ENCODE results near the gene ARL6IP5.

The ARL6IP5 gene

GRCh38 chr3:69058180-69058946 lies 26.4 kb upstream of the ARL6IP5 start:
- DNase-seq, result no peak
- Histone ChIP-seq H3K27me3 (ENCODE audit: insufficient read depth, low read depth, severe bottlenecking) (no peaks in the 10 kb centered on the region), H3K27ac (no peak overlapping the region), H3K36me3 (peaks cover 41% of the 10 kb centered on the region), H3K9me3 (ENCODE audit: severe bottlenecking) (no peaks in the 10 kb centered on the region), H3K4me3 (ENCODE audit: low read depth, low read length) (no peak overlapping the region)
- TF ChIP-seq, protein P1, sequence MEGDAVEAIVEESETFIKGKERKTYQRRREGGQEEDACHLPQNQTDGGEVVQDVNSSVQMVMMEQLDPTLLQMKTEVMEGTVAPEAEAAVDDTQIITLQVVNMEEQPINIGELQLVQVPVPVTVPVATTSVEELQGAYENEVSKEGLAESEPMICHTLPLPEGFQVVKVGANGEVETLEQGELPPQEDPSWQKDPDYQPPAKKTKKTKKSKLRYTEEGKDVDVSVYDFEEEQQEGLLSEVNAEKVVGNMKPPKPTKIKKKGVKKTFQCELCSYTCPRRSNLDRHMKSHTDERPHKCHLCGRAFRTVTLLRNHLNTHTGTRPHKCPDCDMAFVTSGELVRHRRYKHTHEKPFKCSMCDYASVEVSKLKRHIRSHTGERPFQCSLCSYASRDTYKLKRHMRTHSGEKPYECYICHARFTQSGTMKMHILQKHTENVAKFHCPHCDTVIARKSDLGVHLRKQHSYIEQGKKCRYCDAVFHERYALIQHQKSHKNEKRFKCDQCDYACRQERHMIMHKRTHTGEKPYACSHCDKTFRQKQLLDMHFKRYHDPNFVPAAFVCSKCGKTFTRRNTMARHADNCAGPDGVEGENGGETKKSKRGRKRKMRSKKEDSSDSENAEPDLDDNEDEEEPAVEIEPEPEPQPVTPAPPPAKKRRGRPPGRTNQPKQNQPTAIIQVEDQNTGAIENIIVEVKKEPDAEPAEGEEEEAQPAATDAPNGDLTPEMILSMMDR (IDR thresholded peaks at IDR 0.05; ENCODE audit: low read depth, low read length), result no peak

GRCh38 chr3:69058947-69059224 lies 25.9 kb upstream of the ARL6IP5 start:
- TF ChIP-seq, protein P1 (IDR thresholded peaks at IDR 0.05; ENCODE audit: low read depth, low read length), result no peak
- no peaks in the 10 kb centered on the region for H3K27me3 ChIP-seq (ENCODE audit: insufficient read depth, low read depth, severe bottlenecking)
- H3K4me3 ChIP-seq (ENCODE audit: low read depth, low read length), result no peak overlapping the region
- peaks cover 41% of the 10 kb centered on the region for H3K36me3 ChIP-seq
- no peak for DNase-seq
- H3K9me3 ChIP-seq (ENCODE audit: severe bottlenecking), result no peaks in the 10 kb centered on the region
- no peak overlapping the region for H3K27ac ChIP-seq

DNA sequence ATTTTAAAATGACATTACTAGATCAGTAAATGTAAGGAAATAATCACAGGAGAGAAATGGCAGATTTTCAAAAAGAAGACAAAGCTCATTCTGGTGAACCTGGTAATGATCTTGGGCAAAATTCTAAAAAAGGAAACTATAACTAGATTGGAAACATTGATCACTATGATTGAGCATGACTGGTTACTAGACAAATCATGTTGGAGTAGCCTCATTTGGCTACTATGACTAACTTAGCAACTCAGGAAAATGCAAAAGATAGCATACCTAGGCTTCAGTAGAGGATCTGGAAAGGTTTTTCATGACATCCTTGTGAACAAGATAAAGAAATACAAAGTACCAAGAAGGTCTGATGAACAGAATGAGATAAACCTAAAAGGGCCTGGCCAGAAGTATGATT lies 25.0 kb upstream of the ARL6IP5 start:
- H3K27ac ChIP-seq, result no peak overlapping the region
- no peak overlapping the region for H3K4me3 ChIP-seq (ENCODE audit: low read depth, low read length)
- no peaks in the 10 kb centered on the region for H3K27me3 ChIP-seq (ENCODE audit: insufficient read depth, low read depth, severe bottlenecking)
- no peak for DNase-seq
- H3K9me3 ChIP-seq (ENCODE audit: severe bottlenecking), result no peaks in the 10 kb centered on the region
- peaks cover 40% of the 10 kb centered on the region for H3K36me3 ChIP-seq
- TF ChIP-seq, protein P1 (IDR thresholded peaks at IDR 0.05; ENCODE audit: low read depth, low read length), result no peak

DNA sequence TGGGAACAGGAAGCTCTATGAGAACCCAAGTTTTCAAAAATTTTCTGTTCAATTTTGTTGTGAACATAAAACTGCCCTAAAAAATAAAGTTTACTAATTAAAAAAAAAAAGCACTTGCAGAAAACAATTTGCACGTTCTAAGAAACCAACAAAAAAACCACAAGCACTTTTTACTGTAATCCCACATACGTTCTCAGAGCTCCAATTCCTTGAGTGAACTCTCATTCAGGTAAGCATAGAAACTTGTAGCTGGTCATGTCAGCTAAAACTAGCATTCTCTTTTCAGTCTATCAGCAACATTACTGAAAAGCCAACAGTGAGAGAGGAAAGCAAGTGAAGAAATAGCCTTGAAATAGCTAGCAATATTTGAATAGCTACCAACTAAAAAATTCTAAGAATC lies 21.1 kb upstream of the ARL6IP5 start:
- TF ChIP-seq, protein P1 (IDR thresholded peaks at IDR 0.05; ENCODE audit: low read depth, low read length), result no peak
- DNase-seq, result no peak
- peaks cover 25% of the 10 kb centered on the region for H3K36me3 ChIP-seq
- H3K27me3 ChIP-seq (ENCODE audit: insufficient read depth, low read depth, severe bottlenecking), result no peaks in the 10 kb centered on the region
- H3K9me3 ChIP-seq (ENCODE audit: severe bottlenecking), result no peaks in the 10 kb centered on the region
- no peak overlapping the region for H3K4me3 ChIP-seq (ENCODE audit: low read depth, low read length)
- no peak overlapping the region for H3K27ac ChIP-seq

- H3K36me3 ChIP-seq, result peaks cover 31% of the 10 kb centered on the region
- TF ChIP-seq, protein P1 (IDR thresholded peaks at IDR 0.05; ENCODE audit: low read depth, low read length), result no peak
- H3K27ac ChIP-seq, result no peak overlapping the region
- H3K9me3 ChIP-seq (ENCODE audit: severe bottlenecking), result no peaks in the 10 kb centered on the region
- DNase-seq, result no peak
- H3K4me3 ChIP-seq (ENCODE audit: low read depth, low read length), result no peak overlapping the region
- H3K27me3 ChIP-seq (ENCODE audit: insufficient read depth, low read depth, severe bottlenecking), result no peaks in the 10 kb centered on the region
Measured at GRCh38 chr3:69065318-69065964, 19.3 kb upstream of the ARL6IP5 start.
